Measurements from ENCODE around the gene TTYH2. TPM values are rescaled to one million over a fixed set of nuclear protein-coding genes. Genes with fewer than 3 reads are reported as not detected.
"Not testable (repeated sequence)": the region's sequence is repeated elsewhere in the genome, so short reads cannot be mapped to it uniquely, and the experiment has no call there.

TTYH2 gene
- total and polyA plus RNA-seq, 10 of the 15 experiments (the other 5 are each of a cell fraction or from before 2014, with no cell fraction given), result 0.26 to 25.2 (median 6.6) TPM

GRCh38 chr17:74279617-74280016 lies 66.2 kb downstream of the TTYH2 start:
- DNase-seq (ENCODE audit: low read depth, low spot score); FAIRE-seq; BruUV-seq (replicated peaks); H3K4me3 ChIP-seq; H3K79me2 ChIP-seq (ENCODE audit: control insufficient read depth, insufficient read depth, low read length); H3K36me3 ChIP-seq (ENCODE audit: control insufficient read depth in 2 of 2, insufficient read depth in 2 of 2, low read length in 1 of 2); ATAC-seq; SMC1A ChIA-PET (ENCODE audit: uncharacterized antibody, unreplicated experiment); H3K27me3 ChIP-seq (replicated peaks in 1 of 2; ENCODE audit: control insufficient read depth in 2 of 2, insufficient read depth in 2 of 2, low read length in 1 of 2); H3K9me3 ChIP-seq (replicated peaks; ENCODE audit: control insufficient read depth, insufficient read depth, low read length); H4K20me1 ChIP-seq (ENCODE audit: control insufficient read depth, insufficient read depth): not testable (repeated sequence)
- Histone ChIP-seq H3K4me1 (ENCODE audit: control insufficient read depth, insufficient read depth, low read length) (peaks cover 32% of the 10 kb centered on the region), H3K9ac (ENCODE audit: control insufficient read depth, insufficient read depth, low read length) (0 out of 2 replicates have a peak overlapping the region, but pooled peaks have one; percentile 16), H2AFZ (ENCODE audit: control insufficient read depth, low read depth, low read length) (peak overlapping the region; percentile 49), H3K4me2 (ENCODE audit: control insufficient read depth, insufficient read depth) (peak overlapping the region; percentile 59), H3K27ac (ENCODE audit: control insufficient read depth, insufficient read depth) (peak overlapping the region; percentile 65)
- POLR2A ChIA-PET, result interaction anchor here (1.0 to 1.2 kb wide), 5 partner anchors 8 to 188 kb away, joined by 3 to 4 read pairs (median 3); partner anchors contain the start of gene TTYH2
- RAD21 ChIA-PET (ENCODE audit: unreplicated experiment), result interaction anchor here (1.4 to 3.1 kb wide), 2 partner anchors 19 to 66 kb away, joined by 4 to 10 read pairs; partner anchors contain the start of gene TTYH2
- TF ChIP-seq MLLT1 (IDR thresholded peaks at IDR 0.05) (0 out of 2 replicates have a peak, but pooled peaks have one; percentile 16), BHLHE40 (IDR thresholded peaks at IDR 0.05; ENCODE audit: borderline replicate concordance in 1 of 2, low read depth in 2 of 2, low read length in 1 of 2) (0 out of 4 replicates have a peak, but pooled peaks of 1 of the 2 experiments have one; percentile 21)
- intact Hi-C loops (cut with micrococcal nuclease; ENCODE audit: unreplicated experiment), result loop anchor here (5.0 kb wide), 1 partner anchor 67 kb away; the partner anchor contains the start of gene TTYH2
- in situ Hi-C loops (cut with MboI), result loop anchor here (10.0 to 25.0 kb wide), 2 partner anchors 65 to 1867 kb away; partner anchors contain the start of gene TTYH2
- WGBS (ENCODE audit: insufficient coverage, insufficient replicate concordance, low lambda C conversion rate, missing lambda C conversion rate), result 75% methylated on average over 7 of the region's 7 CpGs
- CTCF ChIA-PET, result interaction anchor here (3.5 kb wide), 1 partner anchor 16 kb away, joined by 18 read pairs; no protein-coding TSS in a partner anchor

- DNase-seq (ENCODE audit: low read depth, low spot score) (no peak), FAIRE-seq (peak; percentile 98), ATAC-seq (peak; percentile 76)
- H3K79me2 ChIP-seq (ENCODE audit: control insufficient read depth, insufficient read depth, low read length), result no peaks in the 10 kb centered on the region
- 0 out of 2 replicates have a peak overlapping the region, but pooled peaks have one; percentile 24 for H3K4me3 ChIP-seq
- POLR2A ChIA-PET, result interaction anchor here (0.6 to 1.2 kb wide), 5 partner anchors 8 to 187 kb away, joined by 3 to 5 read pairs (median 4); no protein-coding TSS in a partner anchor
- H4K20me1 ChIP-seq (ENCODE audit: control insufficient read depth, insufficient read depth), result no peaks in the 10 kb centered on the region
- peak overlapping the region; percentile 59 for H3K4me2 ChIP-seq (ENCODE audit: control insufficient read depth, insufficient read depth)
- CTCF ChIA-PET, result interaction anchor here (0.7 to 3.5 kb wide), 5 partner anchors 9 to 80 kb away, joined by 3 to 18 read pairs (median 3); no protein-coding TSS in a partner anchor
- peaks cover 27% of the 10 kb centered on the region for H3K4me1 ChIP-seq (ENCODE audit: control insufficient read depth, insufficient read depth, low read length)
- intact Hi-C loops (cut with micrococcal nuclease; ENCODE audit: unreplicated experiment), result loop anchor here (5.0 kb wide), 1 partner anchor 68 kb away; the partner anchor contains the start of gene TTYH2
- SMC1A ChIA-PET (ENCODE audit: uncharacterized antibody, unreplicated experiment), result interaction anchor here (1.0 to 10.6 kb wide), 2 partner anchors 9 to 17 kb away, joined by 3 to 101 read pairs; no protein-coding TSS in a partner anchor
- in situ Hi-C loops (cut with MboI), result loop anchor here (25.0 kb wide), 1 partner anchor 1868 kb away; no protein-coding TSS in a partner anchor
- 51% methylated on average over 8 of the region's 9 CpGs for WGBS (ENCODE audit: insufficient coverage, insufficient replicate concordance, low lambda C conversion rate, missing lambda C conversion rate)
- H3K9ac ChIP-seq (ENCODE audit: control insufficient read depth, insufficient read depth, low read length), result peak overlapping the region; percentile 50
- peak overlapping the region; percentile 79 for H3K27ac ChIP-seq (ENCODE audit: control insufficient read depth, insufficient read depth)
- no peaks in the 10 kb centered on the region for H3K36me3 ChIP-seq (ENCODE audit: control insufficient read depth in 2 of 2, insufficient read depth in 2 of 2, low read length in 1 of 2)
- BruUV-seq (replicated peaks), result no TSS peak
- peak overlapping the region; percentile 49 for H2AFZ ChIP-seq (ENCODE audit: control insufficient read depth, low read depth, low read length)
- H3K27me3 ChIP-seq (replicated peaks in 1 of 2; ENCODE audit: control insufficient read depth in 2 of 2, insufficient read depth in 2 of 2, low read length in 1 of 2), result no peaks in the 10 kb centered on the region
- RAD21 ChIA-PET (ENCODE audit: unreplicated experiment), result interaction anchor here (0.5 to 3.1 kb wide), 3 partner anchors 16 to 67 kb away, joined by 3 to 10 read pairs (median 4); partner anchors contain the start of gene TTYH2
- no peaks in the 10 kb centered on the region; the same call in 2 of the 3 replicates for H3K9me3 ChIP-seq (replicated peaks; ENCODE audit: control insufficient read depth, insufficient read depth, low read length)
- TF ChIP-seq RB1 (IDR thresholded peaks at IDR 0.05; ENCODE audit: borderline replicate concordance) (no peak), BHLHE40 (IDR thresholded peaks at IDR 0.05; ENCODE audit: borderline replicate concordance in 1 of 2, low read depth in 2 of 2, low read length in 1 of 2) (peak; percentile 31 to 42; a peak in 1 of 4 replicates), ATF7 (IDR thresholded peaks at IDR 0.05; ENCODE audit: low read depth) (peak; percentile 86), NR2F1 (conservative IDR thresholded peaks at IDR 0.05) (peak; percentile 97), SP1 (IDR thresholded peaks at IDR 0.05; ENCODE audit: low read depth, low read length) (peak; percentile 13), TARDBP (IDR thresholded peaks at IDR 0.05; ENCODE audit: borderline replicate concordance) (no peak), STAT1 (conservative IDR thresholded peaks at IDR 0.05) (no peak), ZNF622 (IDR thresholded peaks at IDR 0.05) (no peak), MEF2B (IDR thresholded peaks at IDR 0.05; ENCODE audit: partially characterized antibody, poor library complexity, severe bottlenecking) (peak; percentile 46), CREB1 (IDR thresholded peaks at IDR 0.05; ENCODE audit: low read depth) (peak; percentile 42; the same call in 1 of the 2 replicates), RELB (IDR thresholded peaks at IDR 0.05; ENCODE audit: low read depth) (0 out of 2 replicates have a peak, but pooled peaks have one; percentile 21)
Measured at GRCh38 chr17:74280093-74280513, 66.7 kb downstream of the TTYH2 start.

Data from GM12878 (cell line).